GM19324 (cell line): ENCODE results near the gene NR5A2.
A peak's percentile ranks its signal among the peaks of the same experiment; 100 is the strongest.

ENCODE experiments used
- ATAC-seq: cut with Tn5 transposase; IDR thresholded peaks from one replicate; pipeline ENCODE4 v1.9.1; 2021; ENCODE audit warnings: mild to moderate bottlenecking, moderate library complexity; ENCODE audit not compliant: unreplicated experiment, low FRiP score

The NR5A2 gene

DNA sequence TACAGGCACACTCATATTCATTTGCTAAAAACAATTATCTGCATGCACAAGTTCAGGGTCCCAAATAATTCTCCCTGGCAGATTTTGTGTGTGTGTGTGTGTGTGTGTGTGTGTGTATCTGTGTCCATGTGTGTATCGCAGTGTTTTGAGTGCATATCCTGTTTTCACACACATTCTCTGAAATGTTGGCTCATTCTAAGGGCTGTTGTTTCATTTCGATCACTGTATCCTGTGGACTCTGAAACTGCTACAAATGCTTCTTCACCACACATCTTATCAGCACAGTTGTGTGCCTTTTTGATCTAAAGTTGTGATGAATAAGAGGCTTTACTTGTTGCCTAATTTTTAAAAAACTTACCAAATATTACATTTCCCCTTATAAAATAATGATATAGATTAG is 34.6 kb downstream of the NR5A2 start:
- no peak for ATAC-seq

DNA sequence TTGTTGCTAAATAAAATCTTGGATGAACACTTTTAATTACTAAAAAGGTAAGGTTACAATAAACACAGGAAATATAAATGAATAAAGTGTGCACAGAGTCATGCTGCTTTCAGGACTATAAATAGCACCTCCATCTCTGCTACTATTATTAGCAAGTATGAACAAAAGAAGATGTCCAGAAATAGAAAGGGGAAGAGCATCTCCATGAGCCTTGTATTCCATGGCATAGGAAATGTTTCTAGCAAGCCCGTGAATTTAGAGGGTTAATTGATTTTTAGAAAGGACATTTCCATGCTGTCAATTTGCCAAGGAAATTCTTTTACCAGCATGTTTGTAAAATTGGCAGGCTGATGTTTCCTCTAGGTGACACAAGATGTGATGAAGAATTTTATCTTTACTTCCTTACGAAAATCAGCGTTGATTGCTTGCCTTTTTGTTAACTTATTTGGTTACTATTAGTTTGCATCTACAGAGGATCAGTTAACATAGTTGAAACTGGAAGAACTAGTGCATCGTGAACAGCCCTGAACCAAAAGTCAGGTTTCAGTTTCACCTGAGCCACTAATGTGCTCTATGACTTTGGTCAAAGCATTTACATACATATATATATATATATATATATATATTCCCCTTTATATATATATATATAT is 45.3 kb downstream of the NR5A2 start:
- peak; percentile 91 for ATAC-seq

DNA sequence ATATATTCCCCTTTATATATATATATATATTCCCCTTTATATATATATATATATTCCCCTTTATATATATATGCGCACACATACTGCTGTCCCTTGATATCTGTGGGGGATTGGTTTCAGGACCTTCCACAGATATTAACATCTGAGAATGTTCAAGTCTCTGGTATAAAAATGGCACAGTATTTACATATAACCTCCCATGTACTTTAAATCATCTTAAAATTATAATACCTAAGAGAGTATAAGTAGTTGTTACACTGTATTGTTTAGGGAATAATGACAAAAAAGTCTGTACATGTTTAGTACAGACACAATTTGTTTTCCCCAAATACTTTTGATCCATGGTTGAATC is 45.8 kb downstream of the NR5A2 start:
- ATAC-seq = no peak

DNA sequence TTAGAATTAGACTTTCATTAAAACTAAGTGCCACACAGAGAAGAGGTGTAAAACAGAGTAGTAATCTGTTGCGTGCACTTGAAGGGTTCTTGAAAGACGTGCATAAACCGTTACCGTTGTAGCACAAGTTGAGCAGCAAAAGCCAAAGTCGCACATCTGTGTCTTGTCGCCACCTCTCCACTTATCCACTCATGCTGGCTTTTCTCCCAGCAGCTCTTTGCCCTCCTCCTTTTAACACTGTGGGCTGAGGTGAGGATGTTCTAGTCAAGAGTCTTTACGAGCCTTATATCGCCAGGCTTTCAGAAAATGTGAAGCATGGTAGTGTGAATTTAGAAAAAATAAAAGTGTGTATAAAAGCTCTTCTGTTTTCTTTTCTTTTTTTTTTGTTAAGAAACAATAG is 48.0 kb downstream of the NR5A2 start:
- no peak for ATAC-seq

DNA sequence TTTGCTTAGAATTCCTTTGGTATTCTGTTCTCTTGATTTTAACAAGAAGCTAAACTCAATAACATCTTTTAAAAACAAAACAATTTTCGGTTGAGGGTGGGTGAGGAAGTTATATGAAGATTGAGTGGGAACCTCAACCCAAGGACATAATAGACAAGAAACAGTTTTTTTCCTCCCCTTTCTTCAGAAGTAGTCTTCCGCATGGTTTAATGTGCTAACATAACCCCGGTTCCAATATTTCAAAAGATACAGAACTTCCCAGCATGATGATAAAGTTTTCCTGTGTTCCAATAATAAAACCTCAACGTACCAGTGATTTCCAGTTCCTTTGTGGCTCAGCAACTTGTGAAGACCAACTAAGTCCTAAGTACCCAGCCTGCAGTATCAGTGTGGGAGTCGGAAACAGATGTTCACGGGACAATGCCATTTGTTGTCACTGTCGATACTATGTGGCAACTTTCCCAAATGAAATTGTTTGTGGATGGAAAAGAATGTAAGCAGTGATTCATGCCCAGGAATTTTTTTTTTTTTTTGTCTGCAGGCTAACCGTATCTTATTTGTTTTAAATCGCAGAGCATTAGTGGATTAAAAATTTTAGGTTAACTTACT is 48.5 kb downstream of the NR5A2 start:
- ATAC-seq = no peak

DNA sequence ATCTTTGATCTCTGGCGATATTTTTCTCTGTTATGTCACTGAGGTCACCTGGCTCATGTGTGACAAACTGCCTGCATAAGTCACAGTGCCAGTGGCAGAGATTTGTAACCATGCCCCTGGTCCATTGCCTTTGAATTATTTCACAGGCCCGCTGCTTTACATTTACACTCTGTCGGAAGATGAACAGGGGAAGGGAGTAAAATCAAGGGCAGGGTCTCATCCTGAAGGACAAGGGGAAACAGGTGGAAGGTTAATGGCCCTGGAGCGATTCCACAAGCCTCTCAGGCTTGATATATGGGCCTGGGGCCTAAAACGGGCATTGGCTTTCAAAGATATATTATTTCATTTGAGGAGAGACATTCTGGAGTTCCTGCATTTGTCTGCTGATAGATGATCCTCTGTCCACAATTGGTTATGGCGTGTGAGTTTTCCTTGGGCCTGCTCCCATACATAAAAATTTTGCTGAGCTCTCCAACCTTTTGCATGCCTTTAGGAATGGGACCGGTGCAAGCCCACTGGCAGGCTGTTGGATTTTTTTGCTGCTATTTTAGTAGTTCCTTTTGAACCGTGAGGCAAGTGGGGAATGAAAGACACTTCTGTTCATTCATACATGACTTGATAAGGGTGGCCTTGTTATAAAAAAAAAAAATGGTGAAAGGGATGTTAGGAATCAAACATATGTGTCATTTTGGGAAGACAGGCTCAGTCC is 51.9 kb downstream of the NR5A2 start:
- no peak for ATAC-seq

DNA sequence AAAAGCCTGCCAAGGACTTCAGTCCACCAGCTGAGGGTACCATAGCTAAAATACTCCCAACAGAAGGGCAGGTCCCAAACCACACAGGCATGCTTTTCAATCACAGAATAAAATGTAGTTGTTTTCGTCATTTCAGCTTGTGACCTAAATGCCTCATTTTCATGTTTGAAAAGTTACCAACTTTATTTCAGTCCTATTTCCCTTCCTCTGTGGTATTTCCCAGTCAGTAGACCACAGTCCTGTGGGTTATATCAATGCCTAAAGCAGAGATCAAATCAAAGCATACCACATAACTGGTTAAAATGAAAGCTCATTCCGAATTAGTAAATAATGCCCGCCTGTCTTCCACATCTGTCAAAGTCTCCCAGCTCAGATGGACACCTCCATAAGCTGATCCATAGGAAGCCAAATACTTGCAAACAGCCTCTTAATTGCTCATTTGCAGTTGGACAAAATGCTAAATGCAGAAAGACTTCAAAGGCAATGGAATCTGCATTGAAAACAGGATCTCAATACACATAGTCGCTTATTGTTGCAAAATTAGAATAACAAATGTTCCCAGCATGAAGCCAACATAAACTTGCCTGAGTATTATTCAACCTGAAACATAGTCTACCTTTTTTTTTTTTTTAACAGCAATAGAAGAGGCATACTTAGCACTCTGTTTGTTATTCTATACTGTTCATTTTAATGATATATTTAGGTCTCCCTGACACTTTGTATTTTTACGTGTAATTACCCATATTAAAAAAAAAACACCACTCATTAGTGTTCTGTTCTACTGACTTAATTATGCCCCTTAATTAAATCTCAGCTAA is 53.9 kb downstream of the NR5A2 start:
- no peak for ATAC-seq

DNA sequence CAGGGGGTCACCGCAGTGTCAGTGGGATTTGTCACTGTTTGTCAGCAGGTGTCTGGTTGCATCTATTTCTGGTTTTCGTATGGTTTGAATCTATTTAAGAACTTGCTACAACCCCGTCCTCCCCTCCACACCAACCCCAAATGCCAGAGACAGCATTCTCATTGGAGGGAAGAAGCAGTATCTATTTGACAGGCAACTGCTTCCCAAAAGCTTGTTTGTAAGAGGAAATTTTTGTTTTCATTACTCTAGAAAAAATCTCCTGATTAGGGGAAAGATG is 54.4 kb downstream of the NR5A2 start:
- no peak for ATAC-seq

DNA sequence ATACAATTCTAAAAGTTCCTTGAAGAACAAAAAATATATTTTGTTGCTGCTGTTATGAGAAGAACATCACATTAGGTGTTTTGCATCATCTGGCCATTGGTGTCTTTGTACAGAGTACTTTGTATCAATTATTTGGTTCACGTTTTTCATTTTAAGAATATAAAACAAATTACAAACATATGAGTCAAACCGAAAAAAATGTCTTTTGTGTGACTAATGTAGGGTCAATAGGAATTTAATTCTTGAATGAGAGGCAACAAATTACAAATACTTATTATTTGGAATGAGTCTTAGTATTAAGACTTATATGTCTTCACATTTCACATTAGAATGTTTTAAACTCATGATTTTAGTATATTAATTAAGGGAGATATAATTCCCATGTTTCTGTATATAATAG is 54.8 kb downstream of the NR5A2 start:
- ATAC-seq = no peak

DNA sequence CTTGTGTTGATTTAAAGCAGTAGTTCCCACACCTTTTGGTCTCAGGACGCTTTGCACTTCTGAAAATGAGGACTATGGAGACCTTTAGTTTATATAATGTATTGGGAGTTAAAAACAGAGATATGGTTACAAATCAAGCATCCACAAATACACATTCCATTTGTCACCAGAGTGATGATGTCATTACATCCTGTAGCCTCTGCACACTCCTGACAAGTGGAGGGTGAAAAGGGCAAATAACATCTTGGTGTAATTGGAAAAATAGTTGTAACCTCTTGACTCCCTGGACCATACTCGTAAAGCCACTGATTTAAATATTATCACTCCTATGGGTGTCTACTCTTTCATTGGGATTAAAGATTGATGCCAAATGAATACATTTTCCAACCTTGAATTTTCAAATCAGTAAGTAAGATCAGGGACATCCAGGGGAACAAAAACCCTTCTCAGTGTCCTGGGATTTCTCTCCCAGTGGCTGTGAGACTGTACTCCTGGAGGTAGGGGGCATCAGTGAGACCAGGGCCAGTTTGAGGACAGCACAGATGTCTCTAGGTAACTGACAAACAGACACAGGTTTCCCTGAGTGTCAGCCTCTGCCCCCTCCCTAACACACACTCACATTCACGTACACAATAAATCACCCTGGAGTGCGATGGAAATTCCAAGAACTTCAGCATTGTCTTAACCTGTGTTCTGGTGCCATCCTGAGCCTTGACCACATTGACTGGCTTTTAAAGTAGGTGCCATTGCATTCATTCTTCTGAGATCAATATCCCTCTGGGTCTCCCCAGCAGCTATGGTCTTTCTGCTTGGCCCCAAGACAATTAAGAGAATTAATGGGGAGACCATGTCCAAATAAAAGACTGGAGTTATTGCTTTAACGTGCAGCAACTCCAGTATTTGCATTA is 63.0 kb downstream of the NR5A2 start:
- ATAC-seq = no peak

DNA sequence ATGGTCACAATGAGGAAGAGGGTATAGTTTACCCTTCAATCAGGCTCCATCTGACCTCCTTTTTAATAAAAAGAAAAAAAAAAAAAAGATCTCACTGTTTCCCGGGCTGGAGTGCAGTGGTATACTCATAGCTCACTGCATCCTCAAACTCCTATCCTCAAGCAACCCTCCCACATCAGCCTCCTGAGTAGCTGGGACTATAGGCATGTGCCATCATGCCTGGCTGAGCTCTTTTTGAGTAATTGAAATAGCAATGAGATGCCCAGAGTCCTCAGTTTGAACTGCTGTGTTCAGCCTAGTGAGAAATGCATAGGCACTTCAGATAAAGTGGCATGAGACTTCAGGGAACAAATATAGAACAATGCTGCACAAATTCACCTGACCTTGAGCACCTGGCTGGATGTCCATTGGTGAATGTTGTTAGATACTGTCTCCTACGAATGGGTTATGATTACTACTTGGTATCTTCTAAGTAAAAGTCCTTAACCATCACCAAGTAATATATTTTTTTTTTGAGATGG is 67.6 kb downstream of the NR5A2 start:
- ATAC-seq = no peak

DNA sequence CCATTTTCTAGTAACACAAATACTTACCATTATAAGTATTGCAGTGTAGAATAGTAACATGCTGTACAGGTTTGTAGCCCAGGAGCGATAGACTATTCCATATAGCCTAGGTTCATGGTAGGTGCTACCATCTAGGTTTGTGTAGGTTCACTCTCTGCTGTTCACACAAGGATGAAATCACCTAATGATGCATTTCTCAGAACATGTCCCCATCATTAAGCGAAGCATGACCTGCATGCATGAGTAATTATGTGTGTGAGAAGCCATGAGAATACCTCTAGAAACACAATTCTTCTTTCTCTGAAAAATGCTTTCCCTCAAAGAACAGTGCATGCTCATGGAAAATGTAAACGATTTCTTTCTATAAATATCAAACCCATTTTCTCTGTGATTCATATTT is 69.3 kb downstream of the NR5A2 start:
- no peak for ATAC-seq

DNA sequence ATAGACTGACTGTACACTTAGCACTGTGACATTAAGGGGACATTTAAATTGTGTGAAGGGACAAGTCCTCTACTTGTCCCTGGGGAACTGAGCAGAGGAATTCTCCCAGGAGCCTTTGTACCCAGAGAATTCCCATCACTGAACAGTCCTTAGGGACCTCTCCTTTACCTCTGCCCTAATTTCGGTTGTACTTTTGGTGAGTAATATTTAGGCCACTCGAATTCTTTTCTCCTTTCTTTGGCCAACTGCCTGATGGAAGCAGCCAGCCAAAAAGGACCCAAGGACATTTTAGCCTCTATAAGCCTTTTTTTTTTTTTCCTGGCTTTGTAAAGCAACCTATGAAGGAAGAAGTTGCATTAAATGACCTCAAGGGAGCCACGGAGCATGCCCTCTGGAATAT is 71.5 kb downstream of the NR5A2 start:
- no peak for ATAC-seq

DNA sequence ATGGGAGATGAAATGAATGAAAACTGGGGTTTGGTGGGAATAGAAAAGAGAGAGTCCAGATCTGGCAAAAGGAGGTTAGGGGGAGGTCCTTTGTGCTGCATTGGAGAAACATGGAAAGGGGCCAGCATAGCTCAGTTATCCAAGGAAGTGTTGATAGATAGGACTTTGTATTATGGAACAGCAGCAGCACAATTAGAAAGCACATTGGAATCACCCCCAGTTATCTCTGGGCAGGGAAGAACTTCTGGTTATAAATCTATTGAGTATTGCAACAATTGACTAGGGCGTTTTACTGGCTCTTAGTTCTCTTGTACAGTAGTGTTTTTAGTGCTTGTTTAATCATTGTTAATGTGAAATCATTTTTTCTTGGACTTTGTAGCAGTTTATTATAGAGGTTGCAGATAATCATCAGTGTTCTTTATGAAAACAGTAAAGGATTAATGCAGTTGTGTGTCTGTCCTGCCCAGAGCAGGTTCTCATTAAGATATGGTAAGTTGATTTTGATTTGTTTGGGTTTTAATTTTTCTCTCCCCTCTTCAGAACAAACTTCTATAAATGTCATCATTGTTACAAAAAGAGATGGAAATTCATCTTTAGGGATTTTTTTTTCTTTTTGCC is 76.6 kb downstream of the NR5A2 start:
- ATAC-seq = no peak

DNA sequence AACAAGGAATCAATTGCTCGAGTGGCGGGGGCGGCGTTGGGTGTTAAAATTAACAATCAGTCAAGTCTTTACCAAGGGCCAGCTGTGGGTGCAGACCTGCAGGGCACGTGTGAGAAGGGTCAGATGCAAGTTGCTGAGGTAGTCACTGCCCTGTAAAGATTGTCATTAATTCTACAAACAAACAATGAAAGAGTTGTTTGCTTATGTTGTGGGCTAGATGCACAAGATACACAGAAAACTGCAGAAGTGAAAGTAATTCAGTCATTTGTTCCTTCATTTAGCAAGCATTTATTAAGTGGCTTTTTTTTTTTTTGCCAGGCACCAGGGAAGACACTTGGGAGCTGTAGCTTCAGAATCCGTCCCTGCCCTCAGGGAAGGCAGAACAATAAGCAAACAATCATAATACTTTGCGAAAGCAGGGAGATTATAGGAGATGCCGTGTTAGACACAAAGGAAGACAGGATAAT is 79.5 kb downstream of the NR5A2 start:
- no peak for ATAC-seq

DNA sequence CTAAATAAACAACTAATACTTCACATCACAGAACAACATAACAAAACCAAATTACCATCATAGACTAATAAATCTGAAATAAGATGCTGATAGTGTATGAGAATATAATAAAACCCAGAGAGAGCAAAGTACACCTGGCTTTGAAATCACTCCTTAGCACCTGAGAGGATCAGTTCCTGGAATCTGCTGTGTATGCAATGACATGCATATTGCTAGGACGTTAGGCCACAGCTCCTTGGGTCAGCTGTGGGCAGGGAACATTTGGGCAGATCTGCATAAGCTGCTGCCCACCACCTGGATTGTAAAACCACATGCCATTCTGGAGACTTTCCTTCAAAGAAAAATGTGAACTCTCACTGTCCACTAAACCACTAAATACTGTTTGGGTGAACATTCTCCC is 81.1 kb downstream of the NR5A2 start:
- no peak for ATAC-seq

DNA sequence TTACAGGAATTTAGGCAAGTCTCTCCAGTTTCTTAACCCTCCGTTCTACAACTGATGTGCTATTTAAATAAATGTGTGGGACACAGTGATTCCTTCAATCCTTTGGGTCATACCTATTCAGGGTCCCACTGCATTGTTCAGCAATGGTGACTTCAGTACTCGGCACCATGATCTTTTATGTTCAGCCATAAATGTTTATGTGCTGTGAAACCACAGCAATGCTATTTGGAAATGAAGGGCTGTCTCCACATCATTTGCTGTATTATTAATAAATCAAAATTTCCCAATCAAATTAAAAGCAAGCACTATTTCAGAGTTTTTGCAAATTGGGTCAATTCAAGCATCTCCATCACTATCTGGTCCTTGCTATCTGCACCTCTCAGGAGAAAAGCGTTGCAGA is 84.8 kb downstream of the NR5A2 start:
- ATAC-seq = no peak

DNA sequence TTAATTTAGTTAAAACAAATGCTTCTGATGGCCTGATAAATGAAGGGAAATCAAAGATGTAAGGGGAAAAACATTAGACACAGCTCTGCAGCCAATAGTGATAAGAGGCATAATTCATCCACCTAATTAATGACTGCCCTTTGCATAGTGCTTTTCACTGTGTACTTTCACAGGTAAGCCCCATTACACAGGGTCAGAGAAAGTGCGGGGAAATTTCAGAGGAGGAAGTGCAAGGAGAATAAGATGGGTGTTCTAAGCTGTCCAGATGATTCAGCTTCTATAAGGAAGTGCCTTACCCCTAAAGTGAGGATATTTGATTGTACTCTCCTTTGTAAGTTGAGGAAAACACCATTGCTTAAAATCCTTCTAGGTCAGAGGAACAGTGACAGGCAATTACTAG is 88.0 kb downstream of the NR5A2 start:
- no peak for ATAC-seq

DNA sequence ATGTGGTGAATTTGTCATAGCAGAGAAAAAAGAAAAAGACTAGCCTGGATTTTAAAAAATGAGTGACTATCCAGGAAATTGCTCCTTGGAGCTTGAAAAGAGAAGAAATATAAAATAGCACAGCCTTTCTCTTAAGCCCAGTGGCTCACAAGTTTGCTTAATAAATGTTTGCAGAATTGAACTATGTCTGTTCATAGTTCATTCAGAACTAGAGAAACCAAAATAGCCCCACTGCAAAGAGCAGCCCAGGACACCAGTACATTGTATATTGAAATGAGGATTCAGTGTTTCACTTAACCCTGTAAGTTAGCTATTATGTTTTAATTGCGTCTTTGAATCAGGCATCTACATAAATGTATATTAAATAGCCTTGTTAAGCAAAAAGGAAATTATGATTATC is 88.8 kb downstream of the NR5A2 start:
- ATAC-seq = no peak
